Stimulated activated CD4-positive, alpha-beta T cell treated with anti-CD3 and anti-CD28 coated beads, Interleukin-15, amount 100 ng/mL, for 48 hours (primary cell): ENCODE results near the gene MT1M.
A peak's percentile ranks its signal among the peaks of the same experiment; 100 is the strongest.
"Not testable (repeated sequence)": the region's sequence is repeated elsewhere in the genome, so short reads cannot be mapped to it uniquely, and the experiment has no call there.

Experiments used
- DNase-seq, 2 donors: peaks; one replicate each; pipeline ENCODE4 v3.0.0-alpha.2; 2020; ENCODE audit warnings: low read depth in 2 of 2

The MT1M gene

GRCh38 chr16:56649271-56649670 lies 16.8 kb downstream of the MT1M start:
- DNase-seq, result no peak

DNA sequence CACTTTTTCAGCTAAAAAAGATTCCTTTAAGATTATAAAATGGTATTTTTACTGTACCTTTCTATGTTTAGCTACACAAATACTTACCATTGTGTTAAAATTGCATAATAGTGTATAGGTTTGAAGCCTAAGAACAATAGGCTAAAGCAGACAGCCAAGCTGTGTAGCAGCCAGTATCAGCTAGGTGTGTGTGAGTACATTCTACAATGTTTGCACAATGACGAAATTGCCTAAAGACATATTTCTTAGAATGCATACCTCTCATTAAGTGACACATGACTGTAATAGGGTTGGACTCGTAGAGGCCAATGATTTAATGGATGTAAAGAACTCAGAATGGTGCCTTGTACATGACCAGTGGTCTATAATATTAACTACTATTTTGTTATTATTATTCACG lies 17.4 kb downstream of the MT1M start:
- no peak for DNase-seq

- no peak for DNase-seq
Measured at GRCh38 chr16:56651586-56651985, 19.1 kb downstream of the MT1M start, which contains the start of gene MT1B. TSS of gene MT1B (plus strand) at chr16:56651886. CDS start at chr16:56651954, 68 bp downstream.

GRCh38 chr16:56652600-56652999 lies 20.1 kb downstream of the MT1M start:
- DNase-seq, result no peak

- no peak for DNase-seq
Measured at GRCh38 chr16:56653218-56653617, 20.8 kb downstream of the MT1M start.

DNA sequence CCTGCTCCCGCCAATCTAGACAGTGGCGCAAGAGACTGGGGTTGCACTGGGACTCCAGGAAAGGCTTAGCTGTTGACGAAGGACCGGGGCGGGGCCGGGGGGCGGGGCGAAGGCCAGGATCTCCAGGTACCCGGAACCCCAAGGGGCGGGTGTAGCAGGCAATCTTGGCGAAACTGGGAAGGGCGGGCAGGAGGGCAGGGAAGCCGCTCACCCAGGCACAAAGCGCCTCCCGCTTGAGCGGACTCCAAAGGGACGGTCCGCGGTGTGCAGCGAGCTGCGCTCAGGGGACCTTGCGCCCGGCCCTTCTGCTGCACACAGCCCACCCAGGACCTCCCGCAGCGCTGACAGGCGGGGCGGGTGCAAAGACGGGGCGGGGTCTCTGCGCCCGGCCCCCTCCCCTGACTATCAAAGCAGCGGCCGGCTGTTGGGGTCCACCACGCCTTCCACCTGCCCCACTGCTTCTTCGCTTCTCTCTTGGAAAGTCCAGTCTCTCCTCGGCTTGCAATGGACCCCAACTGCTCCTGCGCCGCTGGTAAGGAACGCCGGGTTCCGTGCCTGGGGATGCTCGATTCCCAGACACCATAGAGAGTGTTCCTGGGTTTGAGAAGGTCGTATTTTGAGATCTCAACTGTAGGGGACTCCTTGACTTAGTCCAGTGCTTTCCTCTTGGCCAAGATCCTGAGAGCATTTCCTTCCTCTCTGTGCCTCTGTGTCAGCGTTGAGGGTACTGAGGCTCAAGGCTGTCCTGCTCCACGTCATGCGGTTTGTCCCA lies 25.3 kb downstream of the MT1M start, which contains the start of gene MT1F:
TSS of gene MT1F (plus strand) at position 405 of the 772 bp plus-strand sequence. CDS start at position 505, 100 bp downstream.
- DNase-seq, result peak; percentile 33 to 49

DNA sequence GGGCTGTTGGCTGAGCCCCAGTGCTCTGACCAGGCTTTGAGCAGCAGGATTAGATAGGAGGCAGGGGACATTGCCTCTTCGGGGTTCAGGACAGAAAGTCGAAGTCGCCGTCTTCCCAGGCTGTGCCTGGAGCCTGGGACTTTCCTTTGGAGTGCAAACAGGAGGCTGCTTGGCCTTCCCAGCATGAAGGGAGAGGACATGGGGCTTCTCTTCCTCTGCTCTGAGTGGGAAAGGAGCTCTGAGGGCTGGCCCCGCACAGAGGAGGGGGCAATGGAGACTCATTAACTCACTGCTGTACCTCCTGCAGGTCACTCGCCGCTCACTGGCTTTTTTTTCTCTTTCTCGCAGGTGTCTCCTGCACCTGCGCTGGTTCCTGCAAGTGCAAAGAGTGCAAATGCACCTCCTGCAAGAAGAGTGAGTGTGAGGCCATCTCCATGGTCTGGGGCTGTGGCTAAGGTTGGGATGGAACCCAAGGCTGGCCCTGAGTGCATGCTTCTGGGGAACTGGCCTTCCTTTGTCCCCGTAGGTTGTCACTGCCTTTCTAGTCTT lies 25.9 kb downstream of the MT1M start:
- no peak for DNase-seq

DNA sequence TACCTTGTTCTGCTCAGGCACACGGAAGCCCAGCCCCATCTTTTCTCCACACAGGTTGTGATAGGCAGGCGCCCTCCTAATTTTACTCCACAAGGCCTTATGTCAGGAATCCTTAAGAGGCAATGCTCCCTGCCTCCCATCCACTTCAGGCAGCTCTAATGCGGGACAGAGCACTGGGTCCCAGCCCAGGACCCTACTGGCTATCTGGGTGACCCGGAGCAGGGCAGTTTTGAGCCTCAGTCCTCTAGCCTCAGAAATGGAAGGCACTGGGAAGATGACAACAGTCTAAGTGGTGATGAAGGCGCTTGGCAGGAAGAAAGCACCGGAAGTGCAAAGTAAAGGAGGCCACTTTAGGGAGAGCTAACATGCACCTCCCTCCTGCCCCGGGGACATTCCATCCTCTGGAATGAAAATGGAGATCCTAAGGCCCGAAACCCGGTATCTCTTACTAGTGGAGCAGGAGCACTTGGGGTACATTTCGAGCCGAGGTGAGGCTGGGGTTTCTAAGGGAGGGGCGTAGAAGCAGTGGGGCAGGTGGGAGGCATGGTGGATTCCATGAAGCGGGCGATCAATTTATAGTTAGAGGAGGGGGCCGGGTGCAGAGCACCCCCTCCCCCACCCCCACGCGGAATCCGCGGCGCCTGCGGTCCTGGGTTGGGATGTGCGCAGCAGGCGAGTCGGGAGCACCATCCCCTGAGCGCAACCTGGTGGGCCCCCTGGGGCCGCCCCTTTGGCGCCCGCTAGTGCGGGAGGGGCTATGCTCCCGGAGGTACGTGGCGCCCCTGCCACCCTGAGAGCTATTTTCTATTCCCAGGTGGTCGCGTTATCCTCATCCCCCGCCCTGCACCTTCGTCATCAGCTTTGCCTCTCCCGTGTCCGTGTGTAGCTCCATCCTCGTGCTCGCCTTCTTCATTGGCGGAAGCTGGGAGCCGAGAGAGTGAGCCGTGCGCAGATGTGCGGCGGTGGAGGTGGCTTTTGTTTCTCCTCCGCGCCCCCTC lies 30.2 kb downstream of the MT1M start:
- no peak for DNase-seq

GRCh38 chr16:56664506-56664905 lies 32.0 kb downstream of the MT1M start:
- DNase-seq, result no peak

GRCh38 chr16:56665286-56666261 lies 33.1 kb downstream of the MT1M start:
- DNase-seq, result not testable (repeated sequence)

GRCh38 chr16:56667581-56668571 lies 35.4 kb downstream of the MT1M start, which contains the start of gene MT1G:
TSS of gene MT1G (minus strand) at chr16:56668065. CDS start at chr16:56667993, 72 bp downstream.
- no peak for DNase-seq

DNA sequence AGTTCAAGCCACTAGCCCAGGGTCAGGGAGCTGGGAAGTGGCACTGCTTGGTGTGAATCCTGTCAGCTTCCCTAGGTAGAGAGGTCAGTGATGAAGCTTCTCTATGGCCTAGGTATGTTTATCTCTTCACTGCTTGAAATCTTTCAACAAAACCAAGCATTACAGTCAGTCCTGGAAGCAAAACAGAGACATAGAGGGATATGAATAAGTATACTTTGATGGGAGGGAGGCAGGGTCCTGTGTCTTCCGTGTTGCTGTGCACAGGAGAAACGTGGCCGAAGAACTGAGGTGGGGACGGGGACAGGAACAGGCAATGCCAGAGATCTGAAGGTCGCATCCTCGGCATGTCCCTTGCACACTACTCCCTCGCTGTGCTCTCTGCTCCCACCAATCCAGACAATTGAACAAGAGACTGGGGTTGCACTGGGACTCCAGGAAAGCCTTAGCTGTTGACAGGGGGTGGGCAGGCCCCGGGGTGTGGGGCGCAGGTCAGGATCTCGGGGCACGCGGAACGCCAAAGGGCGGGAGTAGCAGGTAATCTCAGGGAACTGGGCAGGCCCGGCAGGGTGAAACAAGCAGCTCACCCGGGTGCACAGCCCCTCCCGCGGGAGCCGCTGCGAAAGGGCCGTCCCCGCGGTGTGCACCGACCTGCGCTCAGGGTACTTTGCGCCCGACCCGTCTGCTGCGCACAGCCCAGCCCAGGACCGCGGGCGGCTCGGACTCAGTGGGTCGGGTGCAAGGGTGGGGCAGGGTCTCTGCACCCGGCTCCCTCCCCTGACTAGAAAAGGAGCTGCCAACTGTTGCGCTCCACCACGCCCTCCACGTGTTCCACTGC lies 36.8 kb downstream of the MT1M start, which contains the start of gene MT1H:
TSS of gene MT1H (plus strand) at position 810 of the 835 bp plus-strand sequence. CDS start 71 bp downstream, outside the sequence.
- no peak for DNase-seq

DNA sequence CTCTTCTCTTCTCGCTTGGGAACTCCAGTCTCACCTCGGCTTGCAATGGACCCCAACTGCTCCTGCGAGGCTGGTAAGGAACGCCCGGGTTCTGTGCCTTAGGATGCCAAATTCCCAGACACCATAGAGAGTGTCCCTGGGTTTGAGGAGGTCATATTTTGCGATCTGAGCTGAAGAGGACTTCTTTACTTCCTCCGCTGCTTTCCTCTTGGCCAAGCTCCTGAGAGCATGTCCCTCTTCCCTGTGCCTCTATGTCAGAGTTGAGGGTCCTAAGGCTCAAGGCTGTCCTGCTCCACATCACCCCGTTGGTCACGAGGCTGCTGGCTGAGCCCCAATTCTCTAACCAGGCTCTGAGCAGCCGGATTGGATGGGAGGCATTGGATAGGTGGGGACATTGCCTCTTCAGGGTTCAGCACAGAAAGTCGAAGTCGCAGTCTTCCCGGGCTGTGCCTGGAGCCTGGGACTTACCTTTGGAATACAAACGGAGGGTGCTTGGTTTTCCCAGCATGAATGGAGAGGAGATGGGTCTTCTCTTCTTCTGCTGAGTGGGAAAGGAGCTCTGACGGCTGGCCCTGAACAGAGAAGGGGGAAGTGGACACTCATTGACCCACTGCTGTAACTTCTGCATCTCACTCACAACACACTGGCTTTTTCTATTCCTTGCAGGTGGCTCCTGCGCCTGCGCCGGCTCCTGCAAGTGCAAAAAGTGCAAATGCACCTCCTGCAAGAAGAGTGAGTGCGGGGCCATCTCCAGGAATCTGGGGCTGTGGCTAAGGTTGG lies 37.6 kb downstream of the MT1M start:
- no peak for DNase-seq

GRCh38 chr16:56670620-56670934 lies 38.1 kb downstream of the MT1M start:
- DNase-seq, result no peak

GRCh38 chr16:56671691-56672090 lies 39.2 kb downstream of the MT1M start:
- DNase-seq, result not testable (repeated sequence)

GRCh38 chr16:56672171-56672570 lies 39.7 kb downstream of the MT1M start:
- not testable (repeated sequence) for DNase-seq

GRCh38 chr16:56672761-56673536 lies 40.5 kb downstream of the MT1M start:
- no peak for DNase-seq
